ENCODE data around the gene FAM117B.

- TF ChIP-seq CTCF (IDR thresholded peaks at IDR 0.05; ENCODE audit: insufficient read depth, low read length, poor library complexity, severe bottlenecking) (no peak), EZH2phosphoT487 (conservative IDR thresholded peaks at IDR 0.05; ENCODE audit: low read length) (no peak)
Observed at GRCh38 chr2:202773301-202773973, 138.7 kb downstream of the FAM117B start.
